ENCODE measurements around the gene TSSK6. TPM values are rescaled to one million over a fixed set of nuclear protein-coding genes. Genes with fewer than 3 reads are reported as not detected.
A peak's percentile ranks its signal among the peaks of the same experiment; 100 is the strongest.

TSSK6 gene
- total RNA-seq (100 to 1,000 TPM; 117 to 722 TPM), polyA plus RNA-seq (ENCODE audit: insufficient read depth, low read depth, low replicate concordance) (125 TPM)
- long read RNA-seq, donor 1, partial matches to known transcripts, result 0 of 2 reads
- long read RNA-seq, donor 1, other reads (novel, unspliced or antisense), result 0 of 2 reads
- long read RNA-seq, donor 2, partial matches to known transcripts, result 0 of 1 reads
- long read RNA-seq, donor 2, other reads (novel, unspliced or antisense), result 0 of 1 reads

DNA sequence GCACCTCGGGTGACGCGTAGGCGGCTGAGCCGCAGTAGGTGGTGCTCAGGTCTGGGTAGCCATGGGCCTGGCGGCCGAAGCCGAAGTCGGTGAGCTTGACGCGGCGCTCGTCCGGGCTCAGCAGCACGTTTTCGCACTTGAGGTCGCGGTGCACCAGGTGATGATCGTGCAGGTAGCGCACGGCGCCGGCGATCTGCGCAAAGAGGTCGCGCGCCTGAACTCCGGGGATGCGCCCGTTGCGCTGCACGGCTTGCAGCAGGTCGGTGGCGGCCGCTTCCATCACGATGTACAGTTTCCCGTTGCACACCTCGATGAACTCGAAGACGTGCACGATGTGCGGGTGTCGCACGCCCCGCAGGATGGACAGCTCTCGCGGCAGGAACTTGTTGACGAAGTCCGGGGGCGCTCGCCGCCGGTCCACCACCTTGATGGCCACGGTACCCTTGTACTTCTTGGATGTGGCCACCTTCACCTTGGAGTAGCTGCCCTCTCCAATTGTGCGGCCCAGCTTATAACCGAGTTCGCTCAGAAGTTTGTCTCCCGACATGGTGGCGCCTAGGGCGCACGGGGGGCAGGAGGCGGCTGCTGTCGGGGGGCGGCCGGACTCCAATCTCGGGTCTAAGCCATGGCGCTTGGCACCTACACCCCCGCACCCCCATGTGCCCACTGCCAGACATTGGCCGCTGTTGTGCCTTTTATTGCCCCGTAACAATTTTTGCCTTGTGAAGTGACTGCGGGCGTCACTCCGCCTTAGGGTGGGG lies at the start of gene TSSK6:
TSS of gene TSSK6 (minus strand) at position 668 of the 761 bp plus-strand sequence. CDS start at position 547, 121 bp downstream.
- intact Hi-C loops (cut with DNase I; ENCODE audit: low total_unique reads), result no loop called here
- no peak for TF ChIP-seq POLR2A (IDR thresholded peaks at IDR 0.05)
- no peak for TF ChIP-seq CTCF (IDR thresholded peaks at IDR 0.05)
- Histone ChIP-seq H3K4me1 (peaks cover 11% of the 10 kb centered on the region), H3K36me3 (ENCODE audit: low read depth, missing control alignments) (no peaks in the 10 kb centered on the region), H3K27me3 (no peaks in the 10 kb centered on the region), H3K9me3 (no peaks in the 10 kb centered on the region), H3K4me3 (peak within 1 kb of the TSS; percentile 82 to 87), H3K27ac (peak within 1 kb of the TSS; percentile 65 to 85)
- WGBS, 2 donors, result 70 to 73% methylated on average over 25 to 74 of the region's 74 CpGs
- DNase-seq, result no peak

DNA sequence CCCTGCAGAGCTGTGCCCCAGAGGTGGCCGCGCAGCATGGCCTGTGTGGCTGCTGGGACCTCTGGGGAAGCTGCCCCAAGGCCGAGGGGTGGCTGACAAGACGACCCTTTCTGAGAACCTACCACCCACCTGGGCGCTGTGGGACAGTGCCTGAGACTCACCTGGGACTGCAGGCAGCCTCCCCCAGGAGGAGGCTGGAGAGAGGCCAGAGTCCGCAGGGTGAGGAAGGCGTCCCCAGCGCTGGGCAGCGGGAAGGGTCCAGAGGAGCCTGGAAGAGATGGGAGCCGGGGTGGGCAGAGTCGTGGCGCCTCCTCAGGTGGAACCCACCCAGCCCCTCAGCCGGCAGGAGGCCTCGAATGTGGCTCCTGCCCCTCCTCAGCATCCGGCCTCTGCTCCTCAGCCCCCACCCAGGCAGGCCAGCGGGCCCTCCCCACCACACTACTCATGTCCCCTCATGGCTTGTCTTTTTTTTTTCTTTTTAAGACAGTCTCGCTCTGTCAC lies 48.0 kb upstream of the TSSK6 start:
- Histone ChIP-seq H3K27me3 (no peaks in the 10 kb centered on the region), H3K27ac (no peak overlapping the region), H3K4me1 (no peaks in the 10 kb centered on the region), H3K36me3 (ENCODE audit: low read depth, missing control alignments) (no peaks in the 10 kb centered on the region), H3K9me3 (no peaks in the 10 kb centered on the region), H3K4me3 (no peak overlapping the region)
- TF ChIP-seq CTCF (IDR thresholded peaks at IDR 0.05), result no peak
- no peak for TF ChIP-seq POLR2A (IDR thresholded peaks at IDR 0.05)
- DNase-seq, result no peak
- intact Hi-C loops (cut with DNase I; ENCODE audit: low total_unique reads), result no loop called here
- WGBS, 2 donors, result 86 to 96% methylated on average over 17 of the region's 17 CpGs

GRCh38 chr19:19562665-19563347 lies 47.5 kb upstream of the TSSK6 start:
- no peak for DNase-seq

More at GRCh38 chr19:19562665-19563347, 47.5 kb upstream of the TSSK6 start:
- no peak for TF ChIP-seq POLR2A (IDR thresholded peaks at IDR 0.05)
- no peak for TF ChIP-seq CTCF (IDR thresholded peaks at IDR 0.05)
- Histone ChIP-seq H3K4me3 (no peak overlapping the region), H3K4me1 (no peaks in the 10 kb centered on the region), H3K27ac (no peak overlapping the region), H3K9me3 (no peaks in the 10 kb centered on the region), H3K27me3 (no peaks in the 10 kb centered on the region), H3K36me3 (ENCODE audit: low read depth, missing control alignments) (no peaks in the 10 kb centered on the region)
- intact Hi-C loops (cut with DNase I; ENCODE audit: low total_unique reads), result no loop called here
- WGBS, 2 donors, result 77 to 79% methylated on average over 12 to 17 of the region's 17 CpGs

Measured in testis (tissue), 5 donors.